Calu3 (cell line): ENCODE measurements around the gene ZNF892. TPM values are rescaled to one million over a fixed set of nuclear protein-coding genes. Genes with fewer than 3 reads are reported as not detected.
A peak's percentile ranks its signal among the peaks of the same experiment; 100 is the strongest.

Experiments used
- Bru-seq: library from RNA; stranded (reverse); fragments of 400-500 nt; gene quantifications from one replicate; lab custom pipeline; 2021; lab: Mats Ljungman, UMichigan
- BruChase-seq, 2 experiments: library from RNA; stranded (reverse); fragments of 400-500 nt; gene quantifications; one replicate each; lab custom pipeline; 2021; lab: Mats Ljungman, UMichigan
- BruUV-seq: library from RNA; stranded (reverse); fragments of 400-500 nt; replicated peaks from 2 replicates; lab custom pipeline; 2021; lab: Mats Ljungman, UMichigan
- CTCF ChIA-PET: fragments of 300-600 bp; sonication (Branson Sonifier 250); formaldehyde crosslinking; loops from one replicate; lab custom pipeline; 2022; ENCODE audit warnings: antibody characterized with exemption; lab: Charles Lee
- DNase-seq: peaks from one replicate; pipeline ENCODE4 v3.0.0; 2022
- H3K27ac Mint-ChIP-seq: one replicate; pipeline ENCODE4 v1.8.0; 2022; ENCODE audit warnings: mixed read lengths; ENCODE audit not compliant: unreplicated experiment
- H3K27me3 Mint-ChIP-seq: one replicate; pipeline ENCODE4 v1.8.0; 2022; ENCODE audit warnings: mixed read lengths; ENCODE audit not compliant: unreplicated experiment
- H3K36me3 Mint-ChIP-seq: one replicate; pipeline ENCODE4 v1.8.0; 2022; ENCODE audit warnings: mild to moderate bottlenecking, moderate library complexity, mixed read lengths; ENCODE audit not compliant: insufficient read depth, unreplicated experiment
- H3K4me1 Mint-ChIP-seq: one replicate; pipeline ENCODE4 v1.8.0; 2022; ENCODE audit warnings: mild to moderate bottlenecking, low read depth, mixed read lengths; ENCODE audit not compliant: unreplicated experiment
- H3K4me3 Mint-ChIP-seq: one replicate; pipeline ENCODE4 v1.8.0; 2022; ENCODE audit warnings: mild to moderate bottlenecking, low read depth, moderate library complexity, mixed read lengths; ENCODE audit not compliant: unreplicated experiment
- H3K9me3 Mint-ChIP-seq: one replicate; pipeline ENCODE4 v1.8.0; 2022; ENCODE audit warnings: low read depth, mixed read lengths; ENCODE audit not compliant: unreplicated experiment
- intact Hi-C: fragments of 100-400 bp; cut with micrococcal nuclease; formaldehyde crosslinking; loops from one replicate; pipeline ENCODE4 v1.10.0; 2022; ENCODE audit not compliant: unreplicated experiment
- long read RNA-seq: library from polyadenylated mRNA; stranded (forward); transcript quantifications from one replicate; pipeline ENCODE4 v2.0.0, GENCODE V29; 2022
- total RNA-seq: library from RNA; stranded (reverse); gene quantifications from 2 replicates; pipeline ENCODE4 v1.2.3, GENCODE V29; 2022
- TF ChIP-seq, protein P1 (sequence below): fragments of 200-600 bp; IDR thresholded peaks from one replicate; pipeline ENCODE4 v1.8.0; 2022; ENCODE audit warnings: antibody characterized with exemption; ENCODE audit not compliant: unreplicated experiment

ZNF892 gene
- 6.2 and 6.6 TPM in 2 replicates for total RNA-seq
- Bru-seq, nascent RNA, result percentile 52 among the genes with signal in this experiment
- BruChase-seq, experiment 1, labeled RNA remaining after a 6-hour chase, result percentile 64 among the genes with signal in this experiment
- BruChase-seq, experiment 2, labeled RNA remaining after a 2-hour chase, result percentile 61 among the genes with signal in this experiment
- long read RNA-seq, result 0 reads

DNA sequence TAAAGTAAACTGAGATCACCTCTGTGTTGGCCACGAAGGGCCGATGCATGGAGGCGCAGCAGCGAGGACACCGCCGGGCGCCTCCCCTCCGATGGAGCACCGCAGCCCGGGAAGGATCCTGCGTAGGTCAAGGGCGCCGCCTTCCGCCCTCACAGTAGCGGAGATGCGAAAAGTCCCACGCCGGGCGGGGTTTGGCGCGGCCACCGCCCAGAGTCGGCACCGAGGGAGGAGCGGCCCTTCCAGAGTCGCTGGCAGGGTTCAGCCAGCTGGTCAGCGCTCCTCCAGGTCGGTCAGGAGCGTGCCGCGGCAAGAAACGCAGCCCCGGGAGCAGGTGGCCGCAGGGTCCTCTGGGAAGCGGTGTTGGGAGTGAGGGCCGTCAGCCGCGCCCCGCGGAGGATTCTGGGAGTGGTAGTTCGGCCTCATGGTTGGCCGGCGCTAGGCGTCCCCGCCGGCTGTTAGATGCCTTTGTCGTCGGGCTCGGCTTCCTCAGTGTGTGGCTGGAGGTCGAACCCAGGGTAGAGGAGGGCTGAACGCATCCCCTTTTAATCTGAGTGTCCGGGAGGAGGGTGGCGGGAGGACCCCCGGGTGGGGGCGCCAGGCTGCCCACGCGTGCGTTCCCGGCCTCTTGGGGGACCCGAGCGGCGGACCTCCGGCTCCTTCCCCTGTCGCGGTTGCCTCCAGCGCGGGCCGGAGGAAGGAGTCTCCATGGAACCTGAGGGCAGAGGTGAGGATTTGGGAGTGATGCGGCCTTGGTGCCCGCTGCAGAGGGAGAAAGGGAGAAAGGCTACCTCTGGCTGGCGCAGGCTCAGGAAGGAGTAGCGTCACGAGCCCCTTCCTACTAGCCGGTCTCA is at the start of gene ZNF892:
Gene ZNF892, plus strand, starts transcription at position 411 of the 851 bp plus-strand sequence. Its CDS starts 295 bp downstream, at position 706.
- intact Hi-C loops, result loop anchor here (2.0 to 5.0 kb wide), 2 partner anchors 67 to 85 kb away; partner anchors contain the start of genes MRPS5 and PROM2
- peak; percentile 95 for DNase-seq

DNA sequence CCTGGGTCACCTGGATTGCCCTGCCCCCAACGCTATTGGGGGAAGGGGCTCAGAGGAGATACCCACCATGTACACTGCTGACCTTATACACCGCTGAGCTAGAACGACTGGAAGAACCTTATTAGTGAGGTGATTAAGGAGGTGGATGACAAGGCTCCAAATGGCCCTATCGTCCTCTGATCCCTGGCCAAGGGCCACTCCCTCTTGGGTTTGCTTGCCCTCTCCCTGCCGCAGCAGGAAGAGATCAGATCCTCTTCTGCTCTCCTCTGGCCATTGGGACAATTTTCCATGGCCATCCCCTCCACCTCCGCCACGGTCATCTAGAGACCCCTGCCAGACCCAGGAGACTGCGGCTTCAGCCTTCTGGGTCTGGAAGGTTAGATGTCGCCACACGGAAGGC is 48.9 kb upstream of the ZNF892 start:
- CTCF ChIA-PET, result interaction anchor here (1.1 kb wide), 1 partner anchor 36 kb away, joined by 3 read pairs; no protein-coding TSS in a partner anchor
- no peaks in the 10 kb centered on the region for H3K4me1 Mint-ChIP-seq
- no peak for DNase-seq
- TF ChIP-seq, protein P1, sequence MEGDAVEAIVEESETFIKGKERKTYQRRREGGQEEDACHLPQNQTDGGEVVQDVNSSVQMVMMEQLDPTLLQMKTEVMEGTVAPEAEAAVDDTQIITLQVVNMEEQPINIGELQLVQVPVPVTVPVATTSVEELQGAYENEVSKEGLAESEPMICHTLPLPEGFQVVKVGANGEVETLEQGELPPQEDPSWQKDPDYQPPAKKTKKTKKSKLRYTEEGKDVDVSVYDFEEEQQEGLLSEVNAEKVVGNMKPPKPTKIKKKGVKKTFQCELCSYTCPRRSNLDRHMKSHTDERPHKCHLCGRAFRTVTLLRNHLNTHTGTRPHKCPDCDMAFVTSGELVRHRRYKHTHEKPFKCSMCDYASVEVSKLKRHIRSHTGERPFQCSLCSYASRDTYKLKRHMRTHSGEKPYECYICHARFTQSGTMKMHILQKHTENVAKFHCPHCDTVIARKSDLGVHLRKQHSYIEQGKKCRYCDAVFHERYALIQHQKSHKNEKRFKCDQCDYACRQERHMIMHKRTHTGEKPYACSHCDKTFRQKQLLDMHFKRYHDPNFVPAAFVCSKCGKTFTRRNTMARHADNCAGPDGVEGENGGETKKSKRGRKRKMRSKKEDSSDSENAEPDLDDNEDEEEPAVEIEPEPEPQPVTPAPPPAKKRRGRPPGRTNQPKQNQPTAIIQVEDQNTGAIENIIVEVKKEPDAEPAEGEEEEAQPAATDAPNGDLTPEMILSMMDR, result no peak
- H3K4me3 Mint-ChIP-seq, result peak overlapping the region; percentile 84
- no peaks in the 10 kb centered on the region for H3K27me3 Mint-ChIP-seq
- BruUV-seq, result no TSS peak
- no peak overlapping the region for H3K27ac Mint-ChIP-seq
- intact Hi-C loops, result no loop called here
- peaks cover 2% of the 10 kb centered on the region for H3K9me3 Mint-ChIP-seq
- peaks cover 21% of the 10 kb centered on the region for H3K36me3 Mint-ChIP-seq

More for the DNA sequence above, at the start of gene ZNF892:
- TF ChIP-seq, protein P1, result no peak
- BruUV-seq, result TSS peak; percentile 57
- peaks cover 18% of the 10 kb centered on the region for H3K9me3 Mint-ChIP-seq
- peak within 1 kb of the TSS; percentile 90 for H3K4me3 Mint-ChIP-seq
- H3K4me1 Mint-ChIP-seq, result no peaks in the 10 kb centered on the region
- H3K27ac Mint-ChIP-seq, result peak within 1 kb of the TSS; percentile 64
- no peaks in the 10 kb centered on the region for H3K27me3 Mint-ChIP-seq
- CTCF ChIA-PET, result no interaction called here
- H3K36me3 Mint-ChIP-seq, result peaks cover 20% of the 10 kb centered on the region

DNA sequence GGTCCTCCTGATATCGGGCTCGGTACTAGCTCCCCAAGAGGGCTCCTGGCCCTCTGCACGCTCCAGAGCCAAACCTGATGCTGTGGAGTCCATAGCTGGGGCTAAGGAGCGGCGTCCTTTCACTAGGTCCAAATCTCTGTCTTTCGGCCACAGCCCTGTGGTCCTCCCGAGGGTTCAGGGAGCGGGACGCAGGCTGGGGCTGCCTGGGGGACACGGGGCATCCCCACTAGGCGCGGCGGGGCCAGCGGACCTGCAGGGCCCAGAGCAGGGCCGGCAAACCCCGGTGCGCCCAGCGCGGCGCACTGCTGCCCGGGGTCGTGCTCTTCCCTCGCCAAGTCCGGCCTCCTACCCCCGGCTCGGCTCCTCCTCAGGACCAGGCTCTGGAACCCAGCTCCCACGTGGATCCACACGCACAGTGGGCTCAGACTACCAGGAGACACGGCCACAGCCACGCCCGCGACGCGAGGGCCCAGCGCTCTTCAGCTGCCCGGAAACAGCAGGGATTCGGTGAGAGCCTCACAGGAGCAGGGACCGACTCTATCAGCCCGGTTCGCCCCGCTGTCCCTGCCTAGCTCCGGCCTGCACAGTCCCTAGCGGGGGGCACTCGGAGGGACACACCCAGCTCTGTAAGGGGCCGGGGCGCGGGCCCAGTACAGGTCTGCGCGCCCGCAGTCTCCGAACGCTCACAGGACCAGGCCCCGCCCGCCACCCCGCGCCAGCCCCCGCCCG is 48.3 kb upstream of the ZNF892 start:
- H3K27ac Mint-ChIP-seq, result no peak overlapping the region
- peaks cover 21% of the 10 kb centered on the region for H3K36me3 Mint-ChIP-seq
- no peaks in the 10 kb centered on the region for H3K27me3 Mint-ChIP-seq
- peaks cover under 1% of the 10 kb centered on the region for H3K4me1 Mint-ChIP-seq
- DNase-seq, result peak; percentile 35
- no TSS peak for BruUV-seq
- intact Hi-C loops, result no loop called here
- CTCF ChIA-PET, result interaction anchor here (1.1 to 1.3 kb wide), 2 partner anchors 37 to 38 kb away, joined by 3 read pairs; no protein-coding TSS in a partner anchor
- TF ChIP-seq, protein P1, result no peak
- H3K9me3 Mint-ChIP-seq, result peaks cover 2% of the 10 kb centered on the region
- peak overlapping the region; percentile 84 for H3K4me3 Mint-ChIP-seq
